ENCODE results near the gene PTGDS. TPM values are rescaled to one million over a fixed set of nuclear protein-coding genes. Genes with fewer than 3 reads are reported as not detected.

PTGDS gene
- total RNA-seq, 1 donor from 2014 or later = 225 TPM

DNA sequence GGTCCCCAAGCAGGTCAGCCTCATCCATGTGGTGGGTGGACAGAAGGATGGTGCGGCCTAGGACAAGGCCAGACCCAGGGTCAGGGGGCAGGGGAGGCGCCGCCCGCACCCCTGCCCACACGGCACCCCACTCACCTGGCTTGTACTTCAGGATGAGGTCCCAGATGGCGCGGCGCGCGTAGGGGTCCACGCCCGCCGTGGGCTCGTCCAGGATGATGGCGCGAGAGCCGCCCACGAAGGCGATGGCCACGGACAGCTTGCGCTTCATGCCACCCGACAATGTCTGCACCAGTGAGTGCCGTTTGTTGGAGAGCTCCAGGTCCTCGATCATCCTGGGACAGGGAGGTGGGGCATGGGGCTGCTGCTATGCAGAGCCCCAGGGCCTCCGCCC is 38.2 kb downstream of the PTGDS start:
- H3K4me3 ChIP-seq = no peak overlapping the region
- TF ChIP-seq, protein P1, sequence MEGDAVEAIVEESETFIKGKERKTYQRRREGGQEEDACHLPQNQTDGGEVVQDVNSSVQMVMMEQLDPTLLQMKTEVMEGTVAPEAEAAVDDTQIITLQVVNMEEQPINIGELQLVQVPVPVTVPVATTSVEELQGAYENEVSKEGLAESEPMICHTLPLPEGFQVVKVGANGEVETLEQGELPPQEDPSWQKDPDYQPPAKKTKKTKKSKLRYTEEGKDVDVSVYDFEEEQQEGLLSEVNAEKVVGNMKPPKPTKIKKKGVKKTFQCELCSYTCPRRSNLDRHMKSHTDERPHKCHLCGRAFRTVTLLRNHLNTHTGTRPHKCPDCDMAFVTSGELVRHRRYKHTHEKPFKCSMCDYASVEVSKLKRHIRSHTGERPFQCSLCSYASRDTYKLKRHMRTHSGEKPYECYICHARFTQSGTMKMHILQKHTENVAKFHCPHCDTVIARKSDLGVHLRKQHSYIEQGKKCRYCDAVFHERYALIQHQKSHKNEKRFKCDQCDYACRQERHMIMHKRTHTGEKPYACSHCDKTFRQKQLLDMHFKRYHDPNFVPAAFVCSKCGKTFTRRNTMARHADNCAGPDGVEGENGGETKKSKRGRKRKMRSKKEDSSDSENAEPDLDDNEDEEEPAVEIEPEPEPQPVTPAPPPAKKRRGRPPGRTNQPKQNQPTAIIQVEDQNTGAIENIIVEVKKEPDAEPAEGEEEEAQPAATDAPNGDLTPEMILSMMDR (IDR thresholded peaks at IDR 0.05) = no peak
- H3K27ac ChIP-seq = no peak overlapping the region
- peaks cover 43% of the 10 kb centered on the region for H3K36me3 ChIP-seq
- H3K4me1 ChIP-seq = no peaks in the 10 kb centered on the region
- H3K9me3 ChIP-seq = no peaks in the 10 kb centered on the region
- ATAC-seq (no peak), DNase-seq (no peak)
- intact Hi-C loops (cut with DNase I) = no loop called here
- H3K27me3 ChIP-seq (ENCODE audit: low read depth) = no peaks in the 10 kb centered on the region

DNA sequence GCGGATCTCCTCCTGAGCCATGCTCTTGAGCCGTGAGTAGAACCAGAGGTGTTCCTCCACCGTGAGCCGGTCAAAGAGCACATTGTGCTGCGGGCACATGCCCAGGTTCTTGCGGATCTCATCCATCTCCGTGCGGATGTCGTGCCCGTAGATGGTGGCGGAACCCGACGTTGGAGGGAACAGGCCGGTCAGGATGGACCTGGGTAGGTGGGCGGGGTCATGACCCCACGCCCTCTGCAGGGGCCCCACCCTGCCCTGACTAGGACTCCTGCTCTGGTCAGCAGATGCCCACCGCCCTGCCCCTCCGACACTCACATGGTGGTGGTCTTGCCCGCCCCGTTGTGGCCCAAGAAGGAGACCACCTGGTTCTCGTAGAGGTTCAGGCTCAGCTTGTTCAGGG is 38.7 kb downstream of the PTGDS start:
- no peak for DNase-seq
- TF ChIP-seq, protein P1 (IDR thresholded peaks at IDR 0.05) = no peak
- no peaks in the 10 kb centered on the region for H3K9me3 ChIP-seq
- ATAC-seq = no peak
- H3K27me3 ChIP-seq (ENCODE audit: low read depth) = no peaks in the 10 kb centered on the region
- intact Hi-C loops (cut with DNase I) = no loop called here
- peaks cover 44% of the 10 kb centered on the region for H3K36me3 ChIP-seq
- H3K4me3 ChIP-seq = no peak overlapping the region
- H3K4me1 ChIP-seq = no peaks in the 10 kb centered on the region
- H3K27ac ChIP-seq = no peak overlapping the region

DNA sequence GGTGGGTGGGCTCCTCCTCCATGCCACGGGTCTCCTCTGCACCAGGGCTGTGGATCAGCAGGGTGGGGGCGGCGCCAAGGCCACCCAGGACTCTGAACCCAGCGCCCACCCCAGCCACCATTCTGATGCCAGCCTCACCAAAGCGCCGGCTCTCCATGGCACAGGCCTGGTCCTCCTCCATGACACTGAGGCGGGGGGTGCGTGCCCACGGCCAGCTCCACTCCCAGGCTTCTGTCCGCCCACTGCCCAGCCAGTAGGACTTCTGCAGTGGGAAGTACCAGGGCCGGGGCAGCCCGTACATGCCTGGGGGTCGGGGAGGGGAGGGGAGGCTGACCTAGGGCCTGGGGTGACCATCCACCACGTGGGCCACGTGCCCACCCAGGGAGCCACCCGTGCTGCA is 39.1 kb downstream of the PTGDS start:
- Histone ChIP-seq H3K27me3 (ENCODE audit: low read depth) (no peaks in the 10 kb centered on the region), H3K4me3 (no peak overlapping the region), H3K36me3 (peaks cover 46% of the 10 kb centered on the region), H3K4me1 (no peaks in the 10 kb centered on the region), H3K9me3 (no peaks in the 10 kb centered on the region), H3K27ac (no peak overlapping the region)
- DNase-seq (no peak), ATAC-seq (no peak)
- TF ChIP-seq, protein P1 (IDR thresholded peaks at IDR 0.05) = no peak
- intact Hi-C loops (cut with DNase I) = no loop called here

DNA sequence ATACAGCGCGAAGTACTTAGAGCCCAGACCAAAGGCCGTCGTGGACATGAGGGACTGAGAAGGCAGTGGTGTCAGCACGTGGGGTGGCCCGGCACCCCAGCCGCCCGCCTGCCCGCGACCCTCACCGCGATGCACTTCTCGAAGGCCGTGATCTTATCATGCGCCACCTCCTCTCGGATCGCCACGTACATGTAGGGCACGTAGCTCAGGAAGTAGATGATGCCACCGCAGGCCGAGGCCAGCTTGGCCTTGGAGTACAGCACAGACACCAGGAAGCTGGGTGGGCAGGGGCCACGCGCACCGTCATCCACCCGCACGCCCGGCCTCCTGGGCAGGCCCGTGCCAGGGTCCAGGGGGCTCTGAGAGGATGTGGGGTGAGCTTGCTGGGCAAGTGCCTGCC is 39.8 kb downstream of the PTGDS start:
- intact Hi-C loops (cut with DNase I) = no loop called here
- TF ChIP-seq, protein P1 (IDR thresholded peaks at IDR 0.05) = no peak
- ATAC-seq (no peak), DNase-seq (no peak)
- Histone ChIP-seq H3K27ac (no peak overlapping the region), H3K4me3 (no peak overlapping the region), H3K4me1 (no peaks in the 10 kb centered on the region), H3K27me3 (ENCODE audit: low read depth) (no peaks in the 10 kb centered on the region), H3K9me3 (no peaks in the 10 kb centered on the region), H3K36me3 (peaks cover 41% of the 10 kb centered on the region)

DNA sequence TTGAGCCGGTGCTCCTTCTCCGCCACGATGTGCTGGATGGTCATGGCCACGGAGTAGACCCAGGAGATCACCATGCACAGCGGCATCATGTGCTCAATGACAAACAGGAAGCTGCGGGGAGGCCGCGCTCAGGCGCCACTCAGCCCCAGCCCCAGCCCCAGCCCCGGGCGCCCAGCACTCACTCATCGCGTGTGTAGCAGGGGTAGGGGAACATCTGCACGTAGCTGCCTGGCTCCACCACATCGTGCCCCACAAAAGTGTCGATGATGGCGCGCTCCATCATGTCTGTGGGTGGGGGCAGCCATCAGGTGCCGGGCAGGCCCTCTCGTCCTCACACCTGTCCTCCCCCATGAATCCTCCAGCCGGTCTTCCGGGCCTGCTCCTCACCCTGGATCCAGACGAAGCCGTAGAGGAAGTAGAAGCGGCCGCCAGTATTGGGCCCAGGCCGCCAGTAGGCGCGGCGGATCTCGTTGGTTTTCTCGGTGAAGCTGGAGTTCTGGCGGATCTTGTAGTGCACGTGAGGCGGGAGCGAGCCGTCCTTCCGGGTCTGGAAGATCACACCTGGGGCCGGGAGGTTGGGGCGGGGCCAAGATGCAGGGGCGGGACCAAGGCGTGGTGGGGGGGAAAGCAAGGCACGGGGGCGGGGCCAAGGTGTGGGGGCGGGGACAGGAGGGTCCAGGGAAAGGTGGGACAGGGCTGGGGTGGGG is 40.6 kb downstream of the PTGDS start:
- Histone ChIP-seq H3K9me3 (no peaks in the 10 kb centered on the region), H3K4me3 (no peak overlapping the region), H3K36me3 (peaks cover 33% of the 10 kb centered on the region), H3K27me3 (ENCODE audit: low read depth) (no peaks in the 10 kb centered on the region), H3K4me1 (no peaks in the 10 kb centered on the region), H3K27ac (no peak overlapping the region)
- intact Hi-C loops (cut with DNase I) = no loop called here
- ATAC-seq = no peak
- TF ChIP-seq, protein P1 (IDR thresholded peaks at IDR 0.05) = no peak
- DNase-seq = no peak

Measured in lower lobe of right lung (tissue), 2 donors.